ENCODE measurements around the gene SH3BP4. TPM values are rescaled to one million over a fixed set of nuclear protein-coding genes. Genes with fewer than 3 reads are reported as not detected.

The SH3BP4 gene
- total and polyA plus RNA-seq, 2 donors (not counting 1 experiment from before 2014, with no cell fraction given) = 1.00 to 1.3 TPM

- intact Hi-C loops (cut with micrococcal nuclease) = loop anchor here (1.0 to 10.0 kb wide), 4 partner anchors 52 to 1181 kb away; partner anchors contain the start of genes MSL3B and SH3BP4
- H3K4me3 Mint-ChIP-seq = peak overlapping the region; percentile 81
- H3K4me1 Mint-ChIP-seq = peaks cover 48% of the 10 kb centered on the region
- no peaks in the 10 kb centered on the region for H3K27me3 Mint-ChIP-seq
- peaks cover 0 to 20% (median 0%) of the 10 kb centered on the region in 3 donors for H3K9me3 ChIP-seq (ENCODE audit: control extremely low read depth in 1 of 3, control insufficient read depth in 2 of 3, insufficient read depth in 1 of 3, low read length in 2 of 3)
- no peaks in the 10 kb centered on the region for H3K79me2 ChIP-seq (ENCODE audit: control insufficient read depth, insufficient read depth, low read length)
- 27% methylated on average over 6 of the region's 15 CpGs for WGBS (ENCODE audit: insufficient coverage)
- H3K27ac Mint-ChIP-seq = peak overlapping the region; percentile 81
- POLR2A ChIA-PET = interaction anchor here (0.7 kb wide), 1 partner anchor 95 kb away, joined by 3 read pairs; no protein-coding TSS in a partner anchor
- peak overlapping the region; percentile 36 for H3K9ac ChIP-seq (ENCODE audit: low read length)
- no peak overlapping the region for H2AFZ ChIP-seq (ENCODE audit: insufficient read depth, low read depth, low read length, poor library complexity, severe bottlenecking)
- peak; percentile 89 for DNase-seq
- CTCF ChIA-PET = no interaction called here
- H3K4me2 ChIP-seq (replicated peaks; ENCODE audit: low read depth, low read length, poor library complexity, severe bottlenecking) = peak overlapping the region; percentile 73
- H3K27ac ChIP-seq (ENCODE audit: low read length in 2 of 2) = peak overlapping the region; percentile 79 to 80
- H3K27me3 ChIP-seq (replicated peaks in 1 of 4; ENCODE audit: control extremely low read depth in 1 of 4, control insufficient read depth in 3 of 4, insufficient read depth in 4 of 4, low read length in 3 of 4) = no peaks in the 10 kb centered on the region
- peaks cover 38 to 50% of the 10 kb centered on the region in 2 donors for H3K4me1 ChIP-seq (ENCODE audit: control insufficient read depth in 2 of 2, insufficient read depth in 2 of 2, low read length in 2 of 2)
- ATAC-seq (ENCODE audit: low read depth) = peak; percentile 78
- H4K20me1 ChIP-seq (ENCODE audit: control insufficient read depth, insufficient read depth, low read length, poor library complexity, severe bottlenecking) = no peaks in the 10 kb centered on the region
- no peaks in the 10 kb centered on the region for H3K9me3 Mint-ChIP-seq (ENCODE audit: insufficient read depth)
- TF ChIP-seq EZH2 (IDR thresholded peaks at IDR 0.05; ENCODE audit: borderline replicate concordance, insufficient read depth, low read depth, low read length, poor library complexity, severe bottlenecking) (no peak), CTCF (IDR thresholded peaks at IDR 0.05) (no peak)
- peak overlapping the region in 2 of 5 experiments; percentile 29 for H3K4me3 ChIP-seq (ENCODE audit: control extremely low read depth in 1 of 5, extremely low read depth in 1 of 5, insufficient read depth in 1 of 5, low read depth in 2 of 5, low read length in 4 of 5)
- H3K36me3 ChIP-seq (replicated peaks in 1 of 2; ENCODE audit: control extremely low read depth in 1 of 2, control insufficient read depth in 1 of 2, extremely low read depth in 1 of 2, insufficient read depth in 2 of 2, low read length in 1 of 2) = no peaks in the 10 kb centered on the region
Observed at GRCh38 chr2:235045336-235045972, 93.6 kb downstream of the SH3BP4 start.

- DNase-seq (no peak), ATAC-seq (ENCODE audit: low read depth) (no peak)
- Histone ChIP-seq H3K36me3 (replicated peaks in 1 of 2; ENCODE audit: control extremely low read depth in 1 of 2, control insufficient read depth in 1 of 2, extremely low read depth in 1 of 2, insufficient read depth in 2 of 2, low read length in 1 of 2) (no peaks in the 10 kb centered on the region), H2AFZ (ENCODE audit: insufficient read depth, low read depth, low read length, poor library complexity, severe bottlenecking) (no peak overlapping the region), H4K20me1 (ENCODE audit: control insufficient read depth, insufficient read depth, low read length, poor library complexity, severe bottlenecking) (no peaks in the 10 kb centered on the region), H3K4me3 (ENCODE audit: control extremely low read depth in 1 of 5, extremely low read depth in 1 of 5, insufficient read depth in 1 of 5, low read depth in 2 of 5, low read length in 4 of 5) (peak overlapping the region in 1 of 5 experiments; percentile 29), H3K79me2 (ENCODE audit: control insufficient read depth, insufficient read depth, low read length) (no peaks in the 10 kb centered on the region), H3K27me3 (replicated peaks in 1 of 4; ENCODE audit: control extremely low read depth in 1 of 4, control insufficient read depth in 3 of 4, insufficient read depth in 4 of 4, low read length in 3 of 4) (no peaks in the 10 kb centered on the region), H3K4me2 (replicated peaks; ENCODE audit: low read depth, low read length, poor library complexity, severe bottlenecking) (peak overlapping the region; percentile 73), H3K9ac (ENCODE audit: low read length) (peak overlapping the region; percentile 9), H3K27ac (ENCODE audit: low read length in 2 of 2) (peak overlapping the region; percentile 42 to 67), H3K4me1 (ENCODE audit: control insufficient read depth in 2 of 2, insufficient read depth in 2 of 2, low read length in 2 of 2) (peaks cover 38 to 53% of the 10 kb centered on the region in 2 donors), H3K9me3 (ENCODE audit: control extremely low read depth in 1 of 3, control insufficient read depth in 2 of 3, insufficient read depth in 1 of 3, low read length in 2 of 3) (peaks cover 0 to 25% (median 0%) of the 10 kb centered on the region in 3 donors)
- peak overlapping the region; percentile 81 for H3K27ac Mint-ChIP-seq
- intact Hi-C loops (cut with micrococcal nuclease) = loop anchor here (1.0 to 10.0 kb wide), 4 partner anchors 53 to 1181 kb away; partner anchors contain the start of genes MSL3B and SH3BP4
- ChIA-PET POLR2A (interaction anchor here (0.7 kb wide), 1 partner anchor 95 kb away, joined by 3 read pairs; no protein-coding TSS in a partner anchor), CTCF (no interaction called here)
- H3K4me3 Mint-ChIP-seq = peak overlapping the region; percentile 81
- peaks cover 49% of the 10 kb centered on the region for H3K4me1 Mint-ChIP-seq
- 87% methylated on average over 9 of the region's 9 CpGs for WGBS (ENCODE audit: insufficient coverage)
- no peaks in the 10 kb centered on the region for H3K9me3 Mint-ChIP-seq (ENCODE audit: insufficient read depth)
- TF ChIP-seq EZH2 (IDR thresholded peaks at IDR 0.05; ENCODE audit: borderline replicate concordance, insufficient read depth, low read depth, low read length, poor library complexity, severe bottlenecking) = no peak
- TF ChIP-seq CTCF (IDR thresholded peaks at IDR 0.05) = no peak
- H3K27me3 Mint-ChIP-seq = no peaks in the 10 kb centered on the region
Observed at GRCh38 chr2:235045973-235046343, 94.1 kb downstream of the SH3BP4 start.
